ENCODE data around the gene CAMKK2. TPM values are rescaled to one million over a fixed set of nuclear protein-coding genes. Genes with fewer than 3 reads are reported as not detected.
A peak's percentile ranks its signal among the peaks of the same experiment; 100 is the strongest.
"Not testable (repeated sequence)": the region's sequence is repeated elsewhere in the genome, so short reads cannot be mapped to it uniquely, and the experiment has no call there.

CAMKK2 gene
- total RNA-seq, 2 experiments from 2014 or later = 32.2 to 32.7 TPM

DNA sequence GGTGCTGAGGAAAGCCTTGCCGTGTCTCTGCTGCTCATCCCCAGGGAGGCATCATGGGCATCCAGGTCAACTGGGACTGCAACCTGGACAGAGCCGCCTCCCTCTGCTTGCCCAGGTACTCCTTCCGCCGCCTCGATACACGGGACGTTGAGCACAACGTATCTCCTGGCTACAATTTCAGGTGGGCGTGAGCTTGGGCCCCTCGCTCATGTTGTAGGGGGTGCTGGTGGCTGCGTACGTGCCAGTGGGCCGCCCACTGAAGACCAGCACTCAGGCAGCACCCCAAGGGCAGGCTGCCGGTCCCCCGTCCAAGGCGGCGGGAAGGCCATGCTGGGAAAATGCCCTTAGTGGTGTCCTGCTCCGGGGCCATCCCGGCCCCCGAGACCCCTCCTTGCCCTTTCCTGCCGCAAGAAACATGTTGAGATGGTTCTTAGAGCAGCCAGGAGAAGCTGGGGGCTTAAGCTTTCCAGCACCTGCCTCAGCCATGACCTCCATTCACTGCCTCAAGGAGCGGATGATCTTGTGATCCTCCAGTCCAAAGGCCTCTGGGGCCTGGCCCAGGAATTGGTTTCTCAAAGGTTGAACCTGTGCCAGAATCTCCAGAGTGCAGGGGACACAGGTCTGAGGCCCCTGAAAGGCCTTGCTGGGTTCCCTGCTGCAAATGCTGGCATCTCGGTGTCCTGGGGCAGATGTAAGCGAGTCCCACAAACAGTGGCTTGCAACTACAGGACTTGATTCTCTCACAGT lies 67.4 kb downstream of the CAMKK2 start:
- POLR2A ChIA-PET = no interaction called here
- Mint-ChIP-seq H3K4me1 (ENCODE audit: low read depth) (peaks cover 50% of the 10 kb centered on the region), H3K27me3 (ENCODE audit: low read depth) (no peaks in the 10 kb centered on the region), H3K36me3 (ENCODE audit: low read depth) (peaks cover 72% of the 10 kb centered on the region), H3K4me3 (no peak overlapping the region), H3K9me3 (ENCODE audit: insufficient read depth) (no peaks in the 10 kb centered on the region), H3K27ac (peak overlapping the region; percentile 47)
- CTCF ChIA-PET = interaction anchor here (0.9 to 3.1 kb wide), 5 partner anchors 11 to 132 kb away, joined by 3 to 45 read pairs (median 4); no protein-coding TSS in a partner anchor
- no peak for DNase-seq
- no peak for ATAC-seq

DNA sequence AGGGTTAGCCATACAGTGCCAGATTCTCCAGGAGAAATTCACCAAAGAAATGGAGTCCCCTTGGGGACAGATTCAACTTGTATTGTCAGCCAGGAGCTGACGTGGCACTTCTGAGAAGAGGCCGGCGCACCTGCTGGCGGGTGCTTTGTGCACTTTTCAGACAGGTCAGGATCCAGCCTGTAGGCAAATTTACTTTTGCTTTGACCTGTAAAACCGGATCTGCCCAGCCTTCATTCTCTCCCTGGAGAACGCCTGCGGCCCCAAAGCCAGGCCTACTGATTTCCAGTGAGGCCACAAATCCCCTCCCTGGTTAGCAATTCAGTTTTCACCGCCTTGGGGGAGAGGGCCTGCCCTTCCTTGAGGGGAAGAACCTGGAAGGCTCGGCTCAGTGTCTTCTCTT lies 69.2 kb downstream of the CAMKK2 start:
- DNase-seq (no peak), ATAC-seq (no peak)
- POLR2A ChIA-PET = no interaction called here
- CTCF ChIA-PET = interaction anchor here (0.9 kb wide), 1 partner anchor 12 kb away, joined by 3 read pairs; no protein-coding TSS in a partner anchor
- no peak overlapping the region for H3K4me3 Mint-ChIP-seq
- peak overlapping the region; percentile 64 for H3K27ac Mint-ChIP-seq
- H3K4me1 Mint-ChIP-seq (ENCODE audit: low read depth) = peaks cover 67% of the 10 kb centered on the region
- H3K36me3 Mint-ChIP-seq (ENCODE audit: low read depth) = peaks cover 72% of the 10 kb centered on the region
- no peaks in the 10 kb centered on the region for H3K27me3 Mint-ChIP-seq (ENCODE audit: low read depth)
- no peaks in the 10 kb centered on the region for H3K9me3 Mint-ChIP-seq (ENCODE audit: insufficient read depth)

DNA sequence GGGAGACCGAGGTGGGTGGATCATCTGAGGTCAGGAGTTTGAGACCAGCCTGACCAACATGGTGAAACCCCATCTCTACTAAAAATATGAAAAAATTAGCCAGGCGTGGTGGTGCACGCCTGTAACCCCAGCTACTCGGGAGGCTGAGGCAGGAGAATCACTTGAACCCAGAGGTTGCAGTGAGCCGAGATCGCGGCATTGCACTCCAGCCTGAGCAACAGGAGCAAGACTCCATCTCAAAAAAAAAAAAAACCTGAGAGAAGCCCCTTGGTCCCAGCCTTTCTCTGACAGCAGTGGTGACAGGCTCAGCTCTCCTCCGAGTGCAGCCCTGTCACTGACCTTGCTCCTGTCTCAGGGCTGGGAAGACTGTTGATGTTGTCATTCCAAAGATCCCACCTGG lies 69.6 kb downstream of the CAMKK2 start:
- CTCF ChIA-PET; H3K4me3 Mint-ChIP-seq; H3K9me3 Mint-ChIP-seq (ENCODE audit: insufficient read depth); DNase-seq; H3K27me3 Mint-ChIP-seq (ENCODE audit: low read depth); POLR2A ChIA-PET; ATAC-seq: not testable (repeated sequence)
- Mint-ChIP-seq H3K27ac (peak overlapping the region; percentile 39), H3K36me3 (ENCODE audit: low read depth) (peaks cover 72% of the 10 kb centered on the region), H3K4me1 (ENCODE audit: low read depth) (peaks cover 71% of the 10 kb centered on the region)

DNA sequence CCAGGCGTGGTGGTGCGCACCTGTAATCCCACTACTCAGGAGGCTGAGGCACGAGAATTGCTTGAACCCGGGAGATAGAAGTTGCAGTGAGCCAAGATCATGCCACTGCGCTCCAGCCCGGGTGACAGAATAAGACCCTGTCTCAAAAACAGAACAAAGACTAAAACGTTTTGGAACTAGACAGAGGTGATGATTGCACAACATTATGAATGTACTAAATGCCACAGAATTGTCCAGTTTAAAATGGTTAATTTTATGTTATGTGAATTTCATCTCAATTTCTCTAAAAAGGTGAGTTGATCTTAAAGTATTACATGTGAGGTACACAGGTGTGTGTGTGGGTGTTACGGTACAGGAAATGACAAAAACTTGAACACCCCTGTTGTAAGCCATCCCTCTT lies 70.1 kb downstream of the CAMKK2 start:
- H3K27ac Mint-ChIP-seq = peak overlapping the region; percentile 94
- H3K9me3 Mint-ChIP-seq (ENCODE audit: insufficient read depth) = no peaks in the 10 kb centered on the region
- no peak overlapping the region for H3K4me3 Mint-ChIP-seq
- ChIA-PET POLR2A (no interaction called here), CTCF (no interaction called here)
- H3K27me3 Mint-ChIP-seq (ENCODE audit: low read depth) = no peaks in the 10 kb centered on the region
- H3K4me1 Mint-ChIP-seq (ENCODE audit: low read depth) = peaks cover 74% of the 10 kb centered on the region
- peaks cover 74% of the 10 kb centered on the region for H3K36me3 Mint-ChIP-seq (ENCODE audit: low read depth)
- DNase-seq = no peak
- ATAC-seq = no peak

DNA sequence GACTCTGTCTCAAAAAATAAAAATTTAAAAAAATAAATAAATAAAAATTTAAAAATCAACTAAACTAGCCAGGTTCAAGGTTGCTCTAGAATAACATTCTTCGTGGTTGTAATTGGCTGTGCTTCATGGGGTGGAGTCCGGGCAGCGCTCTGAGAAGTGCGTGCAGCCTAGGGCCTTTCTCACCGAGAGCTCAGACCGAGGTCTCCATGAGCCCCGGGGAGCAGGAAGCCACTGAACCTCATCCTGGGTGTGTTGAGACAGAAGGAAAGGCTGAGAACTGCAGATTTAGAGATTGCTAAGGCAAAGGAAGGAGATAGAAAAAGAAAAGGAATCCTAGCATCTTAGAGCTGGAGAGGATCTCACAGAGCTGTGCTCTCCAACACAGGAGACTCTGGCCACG lies 71.9 kb downstream of the CAMKK2 start:
- CTCF ChIA-PET = interaction anchor here (0.6 to 2.1 kb wide), 11 partner anchors 11 to 1224 kb away, joined by 3 to 21 read pairs (median 5); partner anchors contain the start of gene P2RX7

DNA sequence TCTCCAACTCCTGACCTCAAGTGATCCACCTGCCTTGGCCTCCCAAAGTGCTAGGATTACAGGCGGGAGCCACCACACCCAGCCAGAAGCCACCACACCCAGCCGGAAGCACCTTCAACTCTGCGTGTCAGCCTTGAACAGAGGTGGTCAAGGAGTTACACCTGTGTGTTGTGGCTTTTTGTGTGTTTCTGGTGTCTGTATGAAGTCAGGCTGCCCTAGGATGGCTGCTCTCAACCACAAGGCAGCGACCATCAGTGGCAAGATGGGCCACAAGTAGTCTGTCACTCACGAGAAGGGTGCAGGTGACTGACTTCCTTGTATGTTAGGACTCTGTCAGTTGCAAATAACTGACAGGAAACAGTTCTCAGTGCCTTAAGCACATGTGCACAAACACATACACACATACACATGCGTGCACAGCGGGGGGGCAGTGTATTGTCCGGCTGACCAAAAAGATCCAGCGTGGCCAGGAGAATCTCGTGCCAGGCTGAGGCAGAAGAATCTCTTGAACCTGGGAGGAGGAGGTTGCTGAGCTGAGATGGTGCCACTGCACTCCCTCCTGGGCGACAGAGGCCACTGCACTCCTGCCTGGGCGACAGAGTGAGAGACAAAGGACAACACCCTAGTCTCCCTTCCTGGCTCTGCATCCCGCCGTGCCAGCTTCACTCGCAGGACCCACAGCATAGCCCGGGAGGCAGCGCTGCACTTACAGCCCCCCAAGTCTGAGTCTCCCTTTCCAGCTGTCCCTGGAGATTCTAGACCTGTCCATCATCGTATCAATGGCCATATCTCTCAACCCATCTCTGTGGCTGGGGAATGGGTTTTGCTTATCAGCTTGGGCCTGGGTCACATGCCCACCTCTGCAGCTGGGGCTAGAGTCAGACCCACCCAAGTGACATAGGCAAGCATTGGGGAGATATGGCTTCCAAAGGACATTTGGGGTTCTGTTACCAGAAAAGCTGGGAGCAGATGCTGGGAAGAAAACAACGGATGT lies 72.9 kb downstream of the CAMKK2 start:
- peak overlapping the region; percentile 94 for H3K27ac Mint-ChIP-seq
- peaks cover 66% of the 10 kb centered on the region for H3K4me1 Mint-ChIP-seq (ENCODE audit: low read depth)
- ATAC-seq (peak; percentile 60), DNase-seq (peak; percentile 82)
- peaks cover 71% of the 10 kb centered on the region for H3K36me3 Mint-ChIP-seq (ENCODE audit: low read depth)
- no peaks in the 10 kb centered on the region for H3K9me3 Mint-ChIP-seq (ENCODE audit: insufficient read depth)
- ChIA-PET POLR2A (interaction anchor here (0.7 to 1.9 kb wide), 10 partner anchors 10 to 264 kb away, joined by 3 to 8 read pairs (median 3); partner anchors contain the start of gene OASL), CTCF (interaction anchor here (0.8 to 2.1 kb wide), 12 partner anchors 11 to 321 kb away, joined by 3 to 21 read pairs (median 4); partner anchors contain the start of gene P2RX7)
- no peaks in the 10 kb centered on the region for H3K27me3 Mint-ChIP-seq (ENCODE audit: low read depth)
- peak overlapping the region; percentile 16 for H3K4me3 Mint-ChIP-seq

More for the DNA sequence above, 71.9 kb downstream of the CAMKK2 start:
- Mint-ChIP-seq H3K36me3 (ENCODE audit: low read depth) (peaks cover 71% of the 10 kb centered on the region), H3K27me3 (ENCODE audit: low read depth) (no peaks in the 10 kb centered on the region), H3K27ac (peak overlapping the region; percentile 94), H3K9me3 (ENCODE audit: insufficient read depth) (no peaks in the 10 kb centered on the region), H3K4me1 (ENCODE audit: low read depth) (peaks cover 67% of the 10 kb centered on the region), H3K4me3 (peak overlapping the region; percentile 45)
- POLR2A ChIA-PET = interaction anchor here (0.5 to 1.9 kb wide), 14 partner anchors 9 to 265 kb away, joined by 3 to 8 read pairs (median 3); partner anchors contain the start of genes OASL and P2RX7
- DNase-seq (peak; percentile 84), ATAC-seq (peak; percentile 84)

DNA sequence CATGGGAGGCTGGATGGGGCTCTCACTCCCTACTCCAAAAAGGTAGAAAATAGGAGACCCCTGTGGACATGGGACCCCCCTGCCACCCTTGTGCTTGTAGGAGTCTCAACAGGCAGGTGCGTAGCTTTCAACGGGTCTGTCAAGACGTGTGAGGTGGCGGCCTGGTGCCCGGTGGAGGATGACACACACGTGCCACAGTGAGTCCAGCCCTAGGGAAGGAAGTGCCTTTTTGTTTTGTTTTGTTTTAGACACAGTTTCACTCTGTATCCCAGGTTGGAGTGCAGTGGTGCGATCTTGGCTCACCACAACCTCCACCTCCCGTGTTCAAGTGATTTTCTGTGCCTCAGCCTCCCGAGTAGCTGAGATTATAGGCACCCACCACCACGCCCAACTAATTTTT lies 73.7 kb downstream of the CAMKK2 start:
- Mint-ChIP-seq H3K4me1 (ENCODE audit: low read depth) (peaks cover 66% of the 10 kb centered on the region), H3K9me3 (ENCODE audit: insufficient read depth) (no peaks in the 10 kb centered on the region), H3K4me3 (no peak overlapping the region), H3K27ac (peak overlapping the region; percentile 94), H3K27me3 (ENCODE audit: low read depth) (no peaks in the 10 kb centered on the region), H3K36me3 (ENCODE audit: low read depth) (peaks cover 75% of the 10 kb centered on the region)
- CTCF ChIA-PET = interaction anchor here (0.9 to 1.5 kb wide), 3 partner anchors 12 to 320 kb away, joined by 3 to 4 read pairs (median 3); no protein-coding TSS in a partner anchor
- POLR2A ChIA-PET = interaction anchor here (0.9 kb wide), 1 partner anchor 15 kb away, joined by 4 read pairs; no protein-coding TSS in a partner anchor
- DNase-seq (peak; percentile 53), ATAC-seq (peak; percentile 20)

DNA sequence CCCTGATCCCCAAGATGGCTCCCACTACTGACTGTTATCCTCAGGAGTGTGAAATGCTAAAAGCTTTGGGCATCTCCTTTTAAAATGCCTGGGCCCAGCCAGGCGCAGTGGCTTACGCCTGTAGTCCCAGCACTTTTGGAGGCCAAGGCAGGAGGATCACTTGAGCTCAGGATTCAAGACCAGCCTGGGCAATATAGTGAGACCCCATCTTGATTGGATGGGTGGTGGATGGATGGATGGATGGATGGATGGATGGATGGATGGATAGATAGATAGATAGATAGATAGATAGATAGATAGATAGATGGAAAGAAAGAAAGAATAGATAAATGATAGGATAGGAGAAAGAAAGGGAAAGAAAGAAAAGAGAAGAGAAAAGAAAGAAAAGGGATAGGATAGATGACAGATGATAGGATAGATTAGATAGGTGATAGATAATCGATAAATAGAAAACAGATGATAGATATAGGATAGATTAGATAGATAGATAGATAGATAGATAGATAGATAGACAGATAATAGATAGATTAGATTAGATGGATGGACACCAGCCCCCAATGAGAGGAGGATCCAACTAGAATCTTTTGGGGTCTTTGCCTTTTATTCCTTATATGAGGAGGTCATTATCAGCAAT lies 77.0 kb downstream of the CAMKK2 start:
- ATAC-seq (no peak), DNase-seq (no peak)
- peaks cover 66% of the 10 kb centered on the region for H3K36me3 Mint-ChIP-seq (ENCODE audit: low read depth)
- H3K4me3 Mint-ChIP-seq = no peak overlapping the region
- no peaks in the 10 kb centered on the region for H3K9me3 Mint-ChIP-seq (ENCODE audit: insufficient read depth)
- peaks cover 56% of the 10 kb centered on the region for H3K4me1 Mint-ChIP-seq (ENCODE audit: low read depth)
- H3K27ac Mint-ChIP-seq = no peak overlapping the region
- POLR2A ChIA-PET = no interaction called here
- CTCF ChIA-PET = no interaction called here
- H3K27me3 Mint-ChIP-seq (ENCODE audit: low read depth) = no peaks in the 10 kb centered on the region

DNA sequence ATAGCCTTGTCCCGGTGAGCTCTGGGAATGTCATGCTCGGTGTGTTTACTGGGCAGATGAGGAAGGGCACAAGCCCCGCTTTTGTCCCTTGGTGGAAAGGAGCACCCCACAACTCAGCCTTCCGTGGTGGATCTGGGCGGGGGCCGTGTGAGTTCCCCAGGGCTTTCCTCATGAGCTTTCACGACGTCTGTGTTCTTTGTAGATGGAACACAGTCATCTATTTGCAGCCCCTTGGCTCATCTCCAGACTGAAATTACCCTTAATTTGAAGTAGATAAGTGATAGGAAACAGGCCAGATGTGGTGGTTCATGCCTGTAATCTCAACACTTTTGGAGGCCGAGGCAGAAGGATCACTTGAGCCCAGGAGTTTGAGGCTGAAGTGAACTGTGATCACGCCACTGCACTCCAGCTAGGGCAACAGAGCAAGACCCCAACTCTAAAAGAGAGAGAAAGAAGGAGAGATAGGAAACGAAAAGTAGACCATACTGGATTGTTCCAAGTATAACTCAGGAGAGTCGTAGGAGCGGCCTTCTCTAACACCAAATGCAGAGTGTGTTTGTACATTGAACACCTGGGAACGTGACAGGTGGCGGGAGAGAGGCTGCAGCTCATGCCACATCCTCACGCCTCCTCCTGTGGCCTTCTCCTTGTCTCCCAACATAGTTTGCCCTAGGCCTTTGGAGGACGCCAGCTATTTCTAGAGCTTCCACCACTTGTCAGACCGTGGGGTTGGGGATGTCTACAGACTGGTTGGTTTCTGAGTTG lies 77.7 kb downstream of the CAMKK2 start:
- Mint-ChIP-seq H3K4me3 (no peak overlapping the region), H3K9me3 (ENCODE audit: insufficient read depth) (no peaks in the 10 kb centered on the region), H3K27me3 (ENCODE audit: low read depth) (no peaks in the 10 kb centered on the region), H3K36me3 (ENCODE audit: low read depth) (peaks cover 67% of the 10 kb centered on the region), H3K27ac (peak overlapping the region; percentile 39), H3K4me1 (ENCODE audit: low read depth) (peaks cover 55% of the 10 kb centered on the region)
- DNase-seq (no peak), ATAC-seq (no peak)
- POLR2A ChIA-PET = no interaction called here
- CTCF ChIA-PET = interaction anchor here (3.5 kb wide), 1 partner anchor 11 kb away, joined by 19 read pairs; no protein-coding TSS in a partner anchor

DNA sequence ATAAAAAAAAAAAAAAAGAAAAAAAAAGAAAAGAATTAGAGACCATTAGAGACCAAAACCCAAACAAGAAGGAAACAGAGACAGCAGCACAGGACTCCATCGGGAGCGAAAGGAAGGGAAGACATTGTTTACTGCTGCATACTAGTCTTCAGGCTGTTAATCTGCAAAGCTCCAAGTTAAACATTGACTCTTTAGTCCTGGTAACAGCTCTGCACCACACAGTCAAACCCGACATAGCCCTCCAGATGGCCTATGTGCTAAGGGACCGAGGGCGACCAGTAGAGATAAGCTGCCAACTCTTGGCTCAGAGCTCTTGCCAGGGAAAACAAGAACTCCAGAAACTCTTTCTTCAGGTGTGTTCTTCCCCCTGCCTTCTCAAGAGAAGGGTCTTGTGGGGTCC lies 78.7 kb downstream of the CAMKK2 start:
- Mint-ChIP-seq H3K36me3 (ENCODE audit: low read depth) (peaks cover 65% of the 10 kb centered on the region), H3K4me3 (no peak overlapping the region), H3K4me1 (ENCODE audit: low read depth) (peaks cover 54% of the 10 kb centered on the region), H3K27me3 (ENCODE audit: low read depth) (no peaks in the 10 kb centered on the region), H3K27ac (no peak overlapping the region), H3K9me3 (ENCODE audit: insufficient read depth) (no peaks in the 10 kb centered on the region)
- ATAC-seq = no peak
- ChIA-PET CTCF (interaction anchor here (0.6 to 3.5 kb wide), 2 partner anchors 12 to 96 kb away, joined by 3 to 19 read pairs; no protein-coding TSS in a partner anchor), POLR2A (no interaction called here)
- no peak for DNase-seq
